DND-41 (cell line): ENCODE results near the gene LRRC10.

ENCODE experiments used
- CTCF ChIP-seq: IDR thresholded peaks from 2 replicates; pipeline ENCODE4 v1.5.1; 2012; ENCODE audit warnings: borderline replicate concordance, low read length, moderate library complexity, mild to moderate bottlenecking; ENCODE audit not compliant: poor library complexity, severe bottlenecking; ENCODE audit errors: extremely low read depth
- EZH2 ChIP-seq: IDR thresholded peaks from 3 replicates; pipeline ENCODE4 v1.6.1; 2012; ENCODE audit warnings: borderline replicate concordance, low read depth, mild to moderate bottlenecking, moderate library complexity, low read length, inconsistent platforms; ENCODE audit not compliant: severe bottlenecking

GRCh38 chr12:69595689-69596088 lies 15.0 kb downstream of the LRRC10 start:
- TF ChIP-seq CTCF (peak; percentile 11), EZH2 (no peak)
